HG03469 (cell line): ENCODE results near the gene APP.

Experiments used
- ATAC-seq: cut with Tn5 transposase; IDR thresholded peaks from one replicate; pipeline ENCODE4 v1.9.1; 2021; ENCODE audit warnings: mild to moderate bottlenecking, moderate library complexity, moderate number of reproducible peaks; ENCODE audit not compliant: unreplicated experiment

APP gene

DNA sequence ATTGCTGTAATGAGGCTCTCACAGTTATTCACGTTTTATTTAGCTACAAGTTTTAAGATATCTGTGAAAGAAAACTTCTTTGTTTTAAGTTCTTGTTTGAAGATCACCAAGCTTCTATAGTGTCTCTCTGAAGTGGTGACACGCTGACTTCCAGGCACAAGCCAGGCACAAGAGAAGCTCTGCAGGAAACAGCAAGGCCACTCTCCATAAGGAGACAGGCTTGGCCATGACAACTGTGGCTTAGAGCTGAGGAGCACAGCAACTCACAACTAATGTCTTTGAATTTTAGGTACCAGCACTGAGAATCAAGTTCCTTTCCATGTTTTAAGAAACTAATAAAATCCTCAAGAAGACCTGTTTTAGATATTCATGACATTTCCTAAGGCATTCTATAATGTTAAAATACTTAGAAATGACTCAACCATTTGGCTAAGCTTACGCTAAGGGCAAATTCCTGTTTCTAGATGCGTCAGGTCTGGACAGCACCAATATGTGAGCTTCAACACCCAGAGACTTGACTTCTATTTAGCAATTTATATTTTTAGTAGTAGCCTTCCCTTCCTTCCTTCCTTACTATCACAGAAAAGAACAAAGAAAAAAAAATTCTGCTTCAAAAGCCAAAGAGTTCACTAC, 40.2 kb downstream of the APP start:
- no peak for ATAC-seq

DNA sequence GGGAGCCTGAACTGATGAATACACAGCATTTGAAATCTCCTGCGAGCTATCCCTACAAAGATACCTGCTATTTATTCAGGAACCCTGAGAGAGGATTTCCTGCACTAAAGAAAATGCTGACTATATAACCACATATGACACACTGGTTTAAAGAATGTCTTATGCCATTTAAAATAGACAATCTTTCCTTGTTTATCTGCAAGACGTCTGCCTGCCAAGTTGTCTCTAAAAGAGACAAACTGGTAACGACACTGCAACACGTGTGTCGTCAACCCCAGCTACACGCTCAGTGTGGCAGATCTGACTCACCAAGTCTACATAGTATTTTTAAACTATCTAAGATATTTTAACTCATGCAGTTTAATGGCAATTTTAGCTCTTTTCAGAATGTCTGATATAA, 42.7 kb downstream of the APP start:
- no peak for ATAC-seq

DNA sequence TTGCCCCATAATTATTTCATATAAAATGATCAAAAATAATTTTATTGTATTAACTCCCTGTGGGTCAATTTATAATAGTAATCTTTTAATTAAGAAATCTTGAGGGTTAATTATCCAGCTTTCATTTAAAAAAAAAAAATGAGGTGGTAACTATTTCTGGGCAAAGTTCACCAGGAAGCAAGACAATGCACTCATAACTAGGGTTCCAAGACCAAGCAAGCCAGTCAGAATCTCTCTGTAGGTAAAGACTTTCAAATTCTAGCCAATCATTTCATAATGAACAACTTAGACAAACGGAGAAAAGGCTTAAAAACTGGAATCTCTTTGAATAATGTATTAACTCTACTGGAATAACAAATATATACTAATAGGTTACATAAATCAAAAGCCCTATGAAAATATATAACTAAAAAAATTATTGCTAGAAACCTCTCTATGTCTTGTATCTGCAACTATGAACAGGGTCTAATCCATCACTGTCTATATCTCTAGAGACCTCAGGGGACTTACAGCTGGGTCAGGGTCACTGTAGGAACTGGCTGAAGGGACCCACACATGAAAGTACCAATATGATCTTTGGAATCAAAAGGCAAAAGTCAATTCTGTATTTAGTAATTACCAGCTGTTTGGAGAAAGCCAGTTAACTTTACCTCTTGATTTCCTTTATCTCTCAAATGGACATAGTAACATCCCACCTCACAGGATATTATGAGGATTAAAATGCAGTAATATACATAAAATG, 43.3 kb downstream of the APP start:
- no peak for ATAC-seq

DNA sequence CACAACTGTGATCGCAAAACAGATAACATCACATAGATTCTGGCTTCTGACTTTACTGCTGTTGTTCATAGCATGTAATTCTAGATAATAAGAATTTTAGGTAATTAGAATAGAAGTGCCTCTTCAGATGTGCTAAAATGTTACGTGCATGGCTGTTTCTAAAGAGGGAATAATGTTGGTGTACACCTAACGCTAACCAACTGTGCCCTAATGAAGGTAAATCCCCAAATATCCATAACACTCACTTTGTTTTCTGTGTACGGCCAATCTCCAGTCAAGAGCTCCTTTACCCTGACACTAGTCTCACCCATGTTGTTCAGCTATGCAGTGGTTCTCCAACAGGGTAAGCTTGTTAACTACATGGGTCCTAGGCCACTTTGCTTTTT, 44.4 kb downstream of the APP start:
- no peak for ATAC-seq

DNA sequence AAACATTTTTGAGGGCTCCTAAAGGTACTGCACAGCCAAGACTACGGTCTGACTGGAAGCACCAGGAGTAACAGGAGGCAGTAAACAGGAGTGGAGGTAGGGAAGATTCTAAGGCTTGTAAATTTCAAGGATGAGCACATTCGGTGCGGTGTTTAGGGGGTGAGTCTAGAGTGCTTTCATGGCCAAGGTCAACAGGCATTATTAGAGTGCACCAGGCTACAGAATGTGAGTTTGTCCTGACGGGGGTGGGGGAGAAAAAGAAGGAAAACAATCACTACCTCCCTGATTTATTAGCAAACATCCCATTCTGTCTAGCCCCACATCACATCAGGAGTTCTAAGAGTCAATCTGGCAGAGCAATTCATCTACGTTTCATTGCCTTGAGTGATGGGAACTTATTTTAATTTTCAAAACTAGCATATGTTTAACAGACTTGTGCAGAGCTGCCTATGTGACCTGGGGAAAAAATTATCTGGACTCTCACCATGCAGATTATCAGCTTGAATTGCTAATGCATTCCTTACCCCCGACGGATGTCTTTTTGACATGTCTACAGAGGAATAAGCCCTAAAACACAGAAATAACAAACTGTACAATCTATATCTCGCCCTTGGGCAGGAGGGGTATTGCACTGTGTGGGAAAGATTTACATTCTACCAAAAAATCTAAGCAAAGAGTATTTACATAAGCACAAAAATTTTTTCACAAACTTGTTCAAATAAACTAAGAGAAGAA, 45.0 kb downstream of the APP start:
- ATAC-seq = no peak

DNA sequence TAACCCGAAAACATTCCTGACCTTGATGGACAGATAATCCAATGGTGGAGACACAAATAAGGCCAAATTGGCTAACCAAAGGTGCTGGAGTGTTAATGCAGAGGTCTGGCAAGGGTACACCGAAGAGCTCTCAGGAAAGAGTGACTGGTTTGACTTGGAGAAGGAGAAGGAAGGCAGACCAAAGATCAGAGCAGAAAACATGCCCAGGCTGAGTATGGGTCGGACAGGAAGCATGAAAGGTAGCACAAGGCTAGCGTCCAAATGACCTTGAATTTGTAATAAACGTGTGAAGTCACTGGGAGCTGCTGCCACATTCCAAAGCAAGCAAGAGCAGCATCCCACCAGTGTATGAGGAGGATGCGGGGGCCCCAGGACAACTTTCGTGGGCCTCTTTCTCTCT, 45.7 kb downstream of the APP start:
- ATAC-seq = no peak

DNA sequence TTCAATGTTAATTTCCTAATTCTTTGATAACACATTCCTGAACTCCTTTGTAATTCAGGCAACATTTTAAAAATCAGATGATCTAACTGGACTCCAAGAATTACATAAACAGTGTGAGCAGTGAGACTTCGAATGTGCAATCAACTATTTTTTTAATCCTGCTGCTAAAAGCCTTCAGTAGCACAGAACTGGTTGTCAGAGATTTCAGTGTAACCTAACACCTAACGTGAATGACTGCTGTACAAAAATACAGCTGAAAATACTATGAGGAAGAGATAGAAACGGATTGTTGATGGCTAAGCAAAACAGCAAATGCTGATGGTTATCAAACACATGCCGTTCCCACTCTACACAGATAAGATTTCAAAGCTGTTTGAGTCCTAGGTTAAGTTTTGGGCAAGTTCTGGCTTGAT, 46.1 kb downstream of the APP start:
- ATAC-seq = no peak

DNA sequence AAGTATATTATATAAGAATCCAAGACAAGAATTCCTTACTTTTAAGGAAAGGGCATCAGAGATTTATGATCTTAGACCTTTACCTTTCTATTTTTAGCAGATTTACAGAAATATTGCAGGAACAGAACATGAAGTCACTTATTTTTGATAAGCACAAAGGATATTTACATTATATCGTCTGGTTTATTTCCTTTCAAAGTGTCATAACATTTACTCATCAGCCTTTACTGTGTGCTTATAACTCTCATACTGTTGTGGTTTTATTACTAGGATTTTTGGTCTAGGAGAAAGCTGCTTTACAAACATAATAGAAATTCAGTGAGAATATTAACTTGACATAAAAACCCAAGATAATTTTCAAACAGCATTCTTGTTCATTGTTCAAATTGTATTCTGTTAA, 47.6 kb downstream of the APP start:
- no peak for ATAC-seq

DNA sequence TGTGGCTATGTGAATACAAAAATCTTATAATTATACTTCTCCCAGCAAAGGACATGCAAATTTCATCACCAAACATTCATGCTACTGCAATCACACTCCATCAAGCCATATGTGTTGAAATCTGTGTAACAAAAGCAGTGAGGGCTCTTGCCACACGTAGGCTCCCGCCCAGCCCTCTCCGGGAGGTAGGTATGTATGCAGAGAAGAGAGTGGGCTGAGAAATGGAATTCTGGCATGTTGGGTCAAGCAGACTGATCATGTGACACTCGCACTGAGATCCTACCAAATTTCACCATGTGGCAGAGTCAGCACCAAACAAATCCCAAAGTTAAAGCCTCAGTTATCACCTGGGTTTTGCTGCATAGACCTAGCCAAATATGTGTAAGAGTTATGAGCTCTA, 49.7 kb downstream of the APP start:
- no peak for ATAC-seq

DNA sequence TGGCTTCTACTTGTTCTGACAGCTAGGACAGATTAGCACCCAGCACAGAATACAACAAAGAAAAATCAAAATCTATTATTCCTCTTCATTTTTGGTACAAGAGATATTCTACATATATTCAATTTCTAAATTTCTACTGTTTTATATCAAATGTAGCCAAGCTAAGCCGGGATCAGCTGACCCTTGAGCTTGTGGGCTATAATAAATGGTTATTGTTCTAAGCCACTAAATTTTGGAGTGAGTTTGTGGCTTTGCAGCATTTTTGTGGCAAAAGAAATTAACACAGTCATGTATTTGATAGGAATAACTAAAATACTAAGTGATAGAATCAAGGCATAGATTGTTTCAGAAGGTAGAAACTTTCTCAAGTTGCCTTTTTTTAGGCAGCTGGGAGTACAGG, 50.7 kb downstream of the APP start:
- ATAC-seq = no peak

DNA sequence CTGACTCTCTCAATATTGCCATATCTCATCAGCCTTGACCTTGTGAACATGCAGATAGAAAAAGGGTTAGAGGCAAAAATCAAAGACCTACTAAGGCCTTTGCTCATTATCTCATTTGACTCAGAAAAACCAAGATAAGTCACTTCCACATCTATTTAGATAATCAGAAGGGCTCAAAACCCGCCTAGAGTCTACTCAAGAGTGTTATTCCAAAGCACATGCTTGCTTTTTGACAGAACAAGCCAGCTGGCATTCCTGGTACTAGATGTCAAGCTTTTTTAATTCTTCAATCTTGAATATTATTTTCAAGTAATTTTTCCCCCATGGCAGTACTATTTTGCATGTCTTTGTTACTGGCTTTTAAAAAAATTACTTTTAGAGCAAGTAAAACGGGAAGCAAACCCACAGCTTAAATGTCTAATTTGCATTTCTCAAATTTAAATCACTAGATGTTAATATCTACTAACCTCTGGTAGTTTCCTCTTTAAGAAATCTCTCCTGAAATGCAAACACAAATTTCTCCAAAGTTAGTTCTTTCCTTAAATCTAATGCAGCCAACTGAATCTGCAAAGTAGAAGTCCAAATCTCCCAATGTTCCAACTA, 51.5 kb downstream of the APP start:
- ATAC-seq = no peak

DNA sequence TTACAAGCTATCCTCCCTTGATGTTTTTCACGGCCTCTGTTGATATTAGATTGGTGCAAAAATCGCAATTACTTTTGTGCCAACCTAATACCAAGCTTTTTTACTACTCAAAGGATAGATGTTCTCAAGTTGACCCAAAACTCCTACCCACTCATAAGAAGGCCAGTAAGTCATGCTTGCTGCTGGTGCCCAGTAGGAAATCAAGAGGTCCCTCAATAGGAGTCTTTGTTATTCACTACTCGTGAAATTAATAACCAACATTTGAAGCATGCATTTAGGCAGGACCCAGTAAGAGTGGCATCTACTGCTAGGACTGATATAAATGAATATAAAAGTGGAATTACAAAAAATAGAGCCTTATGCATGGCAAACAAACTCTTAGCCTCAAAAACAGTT, 52.6 kb downstream of the APP start:
- ATAC-seq = no peak

DNA sequence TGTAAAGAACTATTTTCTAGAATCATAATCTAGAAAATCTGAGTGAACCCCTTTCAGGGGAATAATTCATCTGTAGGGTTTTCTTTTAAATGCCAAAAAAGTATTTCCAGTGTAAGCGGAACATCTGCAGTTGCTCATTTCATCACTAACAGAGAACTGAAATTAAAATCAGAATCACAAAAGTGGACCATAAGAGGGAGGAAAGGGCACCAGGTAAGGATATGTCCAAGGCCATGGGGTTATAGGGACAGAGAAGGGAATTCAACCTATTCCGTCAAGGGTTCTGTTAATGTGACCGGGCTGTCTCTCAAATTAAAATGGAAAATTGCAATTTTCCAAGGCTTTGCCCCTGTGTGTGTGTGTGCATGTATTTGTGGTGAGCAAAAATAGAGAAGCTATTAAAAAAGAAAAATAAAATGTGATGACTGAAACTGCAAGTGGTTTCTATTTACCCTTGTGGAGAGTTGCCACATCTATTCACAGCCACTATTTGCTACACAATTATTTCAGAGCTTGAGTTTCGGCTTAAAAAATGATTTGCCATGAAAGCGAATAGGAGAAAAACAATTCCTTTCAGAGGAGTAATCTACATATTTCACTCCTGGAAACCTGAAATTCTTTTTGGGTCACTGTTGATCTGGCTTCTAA, 53.1 kb downstream of the APP start:
- ATAC-seq = no peak

DNA sequence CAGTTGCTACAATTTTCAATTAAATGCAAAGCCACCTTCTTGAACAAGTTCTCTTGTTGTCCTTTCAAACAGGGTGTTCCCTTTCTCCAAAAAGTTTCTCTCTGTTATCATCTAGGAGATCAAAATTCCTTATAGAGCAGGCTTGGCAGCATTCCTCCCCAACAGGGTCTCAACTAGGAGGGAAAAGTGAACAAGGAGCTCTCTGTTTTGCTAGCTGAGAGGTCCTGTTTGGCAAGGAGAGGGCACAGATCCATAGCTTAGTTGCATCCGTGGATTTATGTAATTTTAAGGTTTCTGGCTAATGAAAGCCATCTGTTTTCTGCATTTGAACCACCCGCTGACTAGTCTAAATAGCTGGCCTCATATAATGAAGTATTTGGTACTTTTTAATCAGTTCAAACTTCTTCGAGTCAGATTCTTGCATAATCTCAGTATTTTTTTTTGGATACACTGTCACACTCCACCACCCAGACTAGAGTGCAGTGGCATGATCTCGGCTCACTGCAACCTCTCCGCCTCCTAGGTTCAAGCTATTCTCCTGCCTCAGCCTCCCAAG, 54.0 kb downstream of the APP start:
- no peak for ATAC-seq

DNA sequence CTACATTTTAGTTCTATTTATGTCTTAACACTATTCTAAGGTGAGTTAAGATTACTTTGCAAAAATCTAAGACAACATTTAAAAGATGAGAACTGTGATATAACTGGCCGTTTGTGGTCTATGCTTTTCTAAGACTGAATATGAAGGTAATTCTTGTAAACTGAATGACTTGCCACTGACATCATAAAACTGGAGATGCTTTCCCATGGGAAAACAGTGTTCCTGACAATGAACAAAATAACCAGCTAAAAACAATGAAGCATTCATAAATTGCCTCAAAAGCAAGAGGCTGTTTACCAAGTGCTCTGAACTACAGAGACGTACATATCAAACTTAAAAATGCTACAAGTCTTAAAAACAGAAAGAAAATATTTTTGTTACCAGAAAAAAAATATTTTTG, 54.7 kb downstream of the APP start:
- ATAC-seq = no peak

DNA sequence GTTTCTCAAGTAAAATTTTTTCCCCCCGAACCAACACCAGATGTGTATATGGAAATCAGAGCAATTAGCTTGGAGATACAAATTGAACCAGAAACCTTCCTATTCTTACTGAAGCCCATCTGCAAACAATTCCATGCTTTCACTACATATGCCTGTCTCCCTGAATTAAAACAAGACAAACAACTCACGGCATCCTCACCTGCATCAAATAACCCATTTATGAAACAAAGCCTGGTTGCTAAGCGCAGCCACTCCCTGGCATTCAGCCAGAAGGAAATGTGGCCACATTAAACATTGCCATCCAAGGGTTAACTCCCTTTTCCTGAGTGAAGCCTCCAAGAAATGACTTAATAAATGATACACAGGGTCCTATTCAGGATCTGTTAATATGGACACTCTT, 55.3 kb downstream of the APP start:
- no peak for ATAC-seq

DNA sequence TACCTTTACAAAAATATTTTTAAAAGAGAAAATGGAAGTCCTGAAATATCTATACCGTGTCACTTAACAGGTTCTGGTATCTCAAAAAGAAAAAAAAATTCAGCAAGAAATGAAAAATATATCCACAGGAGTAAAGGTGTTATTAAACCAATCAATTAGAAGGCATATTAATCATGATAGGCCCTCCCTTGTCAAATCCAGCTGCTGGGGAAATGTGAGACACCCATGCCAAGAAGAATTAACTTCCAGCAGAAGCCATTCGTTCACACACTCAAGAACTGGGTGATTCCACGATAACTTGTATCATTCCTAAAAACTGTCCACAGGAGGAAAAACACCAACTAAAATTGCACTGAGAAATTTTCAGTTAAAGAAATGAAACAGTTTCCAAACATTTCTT, 57.6 kb downstream of the APP start:
- ATAC-seq = no peak

DNA sequence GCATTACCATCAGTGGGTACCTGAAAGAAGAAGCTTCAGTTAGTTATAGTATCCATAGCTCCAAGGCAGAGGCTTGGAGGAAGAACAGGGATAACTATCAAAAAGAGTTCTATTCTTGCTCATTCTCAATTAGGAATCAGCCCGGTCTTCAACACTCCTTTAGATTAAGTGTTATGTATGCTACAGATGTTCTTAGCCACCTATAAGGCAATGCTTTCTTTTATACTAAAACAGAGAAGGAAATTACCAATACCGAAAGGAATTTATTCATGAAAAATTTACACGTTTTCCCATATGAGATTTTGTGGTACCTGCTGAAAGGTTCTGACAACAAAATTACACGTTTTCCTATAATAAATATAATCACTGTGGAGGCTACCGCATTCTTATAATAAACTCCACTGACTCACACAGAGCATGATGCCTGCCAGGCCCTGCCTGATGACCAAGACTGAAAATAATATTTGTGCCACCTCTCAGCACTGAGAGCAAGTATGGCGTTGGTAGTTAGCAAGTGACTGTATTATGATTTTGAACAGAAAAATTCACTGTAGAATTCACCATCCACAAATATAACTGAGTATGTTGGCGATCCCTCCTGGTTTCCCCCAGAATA, 58.3 kb downstream of the APP start:
- ATAC-seq = no peak

DNA sequence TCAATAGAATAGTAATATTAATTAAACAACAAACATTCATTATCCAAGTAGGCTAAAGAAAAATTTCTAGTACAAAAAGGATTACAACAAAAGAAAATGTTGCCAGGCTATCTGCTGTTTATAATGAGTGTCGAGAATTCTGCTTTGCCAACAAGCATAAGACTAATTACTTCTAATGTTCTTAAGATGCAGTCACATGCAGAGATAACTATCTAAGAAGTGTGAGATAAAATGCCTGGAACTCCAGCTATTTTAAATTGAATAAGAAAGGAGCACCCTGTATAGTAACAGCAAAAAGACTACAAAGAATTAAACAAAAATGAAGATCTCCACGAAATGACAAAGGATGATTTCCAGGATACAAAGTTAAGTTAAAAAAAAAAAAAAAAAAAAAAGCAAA, 59.9 kb downstream of the APP start:
- ATAC-seq = no peak

DNA sequence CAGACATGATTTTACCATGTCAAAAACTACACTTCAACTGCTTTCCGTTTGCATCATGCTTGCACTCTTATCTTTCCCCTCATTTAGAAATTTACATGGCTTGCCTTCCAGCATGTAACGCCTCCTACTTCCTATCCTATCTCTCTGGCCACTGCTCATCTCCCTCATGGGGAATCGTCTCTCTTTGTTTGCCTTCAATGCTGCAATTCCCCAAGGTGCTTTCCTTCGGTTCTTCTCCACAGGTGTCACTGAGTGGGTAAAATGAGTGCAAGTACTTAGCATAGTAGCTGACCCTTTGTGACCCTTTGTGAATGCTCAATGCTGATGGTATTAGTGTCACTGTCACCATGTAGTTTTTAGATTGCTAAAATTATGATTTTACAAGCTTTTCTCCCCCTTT, 63.1 kb downstream of the APP start:
- no peak for ATAC-seq

DNA sequence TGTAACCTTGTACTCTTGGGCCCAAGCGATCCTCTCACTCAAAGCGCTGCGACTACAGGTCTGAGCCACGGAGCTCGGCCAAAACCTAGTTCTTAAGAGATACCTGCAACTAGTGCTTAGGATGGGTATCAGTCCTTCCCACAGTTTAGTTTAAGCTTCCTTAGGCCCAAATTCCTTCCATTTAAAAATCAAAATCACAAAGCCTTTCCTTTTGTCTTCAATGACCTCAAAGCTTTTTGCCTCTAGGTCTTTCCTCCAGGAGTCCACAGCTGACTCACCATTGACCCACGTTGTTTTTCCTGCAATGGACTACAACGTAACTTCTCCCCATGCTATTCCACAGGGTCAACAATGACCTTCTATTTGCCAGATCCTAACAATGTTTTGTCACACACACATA, 64.0 kb downstream of the APP start:
- ATAC-seq = no peak
